ENCODE results near the gene LRRC25. TPM values are rescaled to one million over a fixed set of nuclear protein-coding genes. Genes with fewer than 3 reads are reported as not detected.
"Not testable (repeated sequence)": the region's sequence is repeated elsewhere in the genome, so short reads cannot be mapped to it uniquely, and the experiment has no call there.

The LRRC25 gene
- total and polyA plus RNA-seq, 2 donors (not counting 3 experiments of a cell fraction or from before 2014, with no cell fraction given) = not detected

GRCh38 chr19:18357041-18357440 lies 40.4 kb downstream of the LRRC25 start:
- no peak for DNase-seq (ENCODE audit: low read depth, low spot score)
- TF ChIP-seq GATA2 (IDR thresholded peaks at IDR 0.05; ENCODE audit: insufficient read depth, insufficient read length, low read depth, low read length) (no peak), POLR2AphosphoS5 (IDR thresholded peaks at IDR 0.05; ENCODE audit: insufficient read depth, low read depth, low read length) (no peak), MYC (IDR thresholded peaks at IDR 0.05; ENCODE audit: low read depth, low read length) (no peak), CTCF (IDR thresholded peaks at IDR 0.05; ENCODE audit: extremely low read depth in 1 of 2, insufficient read depth in 1 of 2, low read depth in 1 of 2, low read length in 2 of 2) (no peak), POLR2A (IDR thresholded peaks at IDR 0.05; ENCODE audit: low read depth, low read length) (no peak), JUN (IDR thresholded peaks at IDR 0.05; ENCODE audit: borderline replicate concordance, insufficient read depth, insufficient read length, low read depth) (no peak), FOS (IDR thresholded peaks at IDR 0.05; ENCODE audit: borderline replicate concordance, insufficient read depth, low read length) (no peak), EZH2 (IDR thresholded peaks at IDR 0.05; ENCODE audit: borderline replicate concordance, low read depth, low read length, severe bottlenecking) (no peak)
- TF ChIP-seq, protein P1, sequence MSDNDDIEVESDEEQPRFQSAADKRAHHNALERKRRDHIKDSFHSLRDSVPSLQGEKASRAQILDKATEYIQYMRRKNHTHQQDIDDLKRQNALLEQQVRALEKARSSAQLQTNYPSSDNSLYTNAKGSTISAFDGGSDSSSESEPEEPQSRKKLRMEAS (IDR thresholded peaks at IDR 0.05; ENCODE audit: insufficient read depth, insufficient read length) = no peak
- no peak overlapping the region for H3K27ac ChIP-seq (ENCODE audit: insufficient read depth, low read depth, low read length)
- H3K4me3 ChIP-seq (replicated peaks in 1 of 3; ENCODE audit: insufficient read depth in 1 of 3, low read depth in 1 of 3, low read length in 3 of 3) = no peak overlapping the region
- H2AFZ ChIP-seq (ENCODE audit: low read depth, low read length) = no peak overlapping the region
- BruUV-seq (replicated peaks) = no TSS peak
- peaks cover 0 to 10% of the 10 kb centered on the region in 2 experiments for H3K36me3 ChIP-seq (ENCODE audit: control insufficient read depth in 2 of 2, extremely low read depth in 1 of 2, insufficient read depth in 2 of 2, low read length in 2 of 2)
- ChIA-PET CTCF (interaction anchor here (1.2 kb wide), 1 partner anchor 29 kb away, joined by 4 read pairs; the partner anchor contains the start of gene GDF15), POLR2A (no interaction called here)
- no peaks in the 10 kb centered on the region for H3K79me2 ChIP-seq (ENCODE audit: control insufficient read depth, insufficient read depth, low read length)
- dilution Hi-C loops (cut with MboI; ENCODE audit: extremely low pct_ligation_motif_present, low sequenced_read_pairs) (no loop called here), intact Hi-C loops (cut with micrococcal nuclease) (no loop called here)
- H3K9me3 ChIP-seq (replicated peaks; ENCODE audit: control insufficient read depth, insufficient read depth, low read length) = no peaks in the 10 kb centered on the region
- no peaks in the 10 kb centered on the region for H3K9me1 ChIP-seq (replicated peaks; ENCODE audit: control insufficient read depth, extremely low read depth, insufficient read depth, low read length)
- H3K4me2 ChIP-seq (ENCODE audit: insufficient read depth, low read length) = no peak overlapping the region
- no peaks in the 10 kb centered on the region for H4K20me1 ChIP-seq (replicated peaks; ENCODE audit: control insufficient read depth, extremely low read depth, insufficient read depth, low read length)
- no peak for FAIRE-seq
- H3K9ac ChIP-seq (replicated peaks; ENCODE audit: extremely low read depth, insufficient read depth, low read length) = no peak overlapping the region
- H3K4me1 ChIP-seq (ENCODE audit: control insufficient read depth, extremely low read depth, insufficient read depth, low read length) = no peaks in the 10 kb centered on the region
- H3K27me3 ChIP-seq (ENCODE audit: control insufficient read depth in 2 of 2, insufficient read depth in 2 of 2, low read length in 2 of 2) = no peaks in the 10 kb centered on the region

DNA sequence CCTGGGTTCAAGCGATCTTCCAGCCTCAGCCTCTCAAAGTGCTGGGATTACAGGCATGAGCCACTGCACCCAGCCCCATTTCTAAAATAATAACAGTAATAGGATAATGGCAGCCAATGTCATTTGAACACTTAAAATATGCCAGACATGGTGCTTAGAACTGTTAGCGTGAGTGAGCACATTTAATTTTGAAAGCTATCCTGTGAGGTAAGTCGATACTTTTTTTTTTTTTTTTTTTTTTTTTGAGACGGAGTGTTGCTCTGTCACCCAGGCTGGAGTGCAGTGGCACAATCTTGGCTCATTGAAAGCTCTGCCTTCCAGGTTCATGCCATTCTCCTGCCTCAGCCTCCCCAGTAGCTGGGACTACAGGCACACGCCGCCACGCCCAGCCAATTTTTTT lies 42.7 kb downstream of the LRRC25 start:
- H3K9ac ChIP-seq (replicated peaks; ENCODE audit: extremely low read depth, insufficient read depth, low read length); H3K9me3 ChIP-seq (replicated peaks; ENCODE audit: control insufficient read depth, insufficient read depth, low read length); H3K27me3 ChIP-seq (ENCODE audit: control insufficient read depth in 2 of 2, insufficient read depth in 2 of 2, low read length in 2 of 2); intact Hi-C loops (cut with micrococcal nuclease); H3K27ac ChIP-seq (ENCODE audit: insufficient read depth, low read depth, low read length); H4K20me1 ChIP-seq (replicated peaks; ENCODE audit: control insufficient read depth, extremely low read depth, insufficient read depth, low read length); H3K9me1 ChIP-seq (replicated peaks; ENCODE audit: control insufficient read depth, extremely low read depth, insufficient read depth, low read length); H3K4me3 ChIP-seq (replicated peaks in 1 of 3; ENCODE audit: insufficient read depth in 1 of 3, low read depth in 1 of 3, low read length in 3 of 3); BruUV-seq (replicated peaks); H3K4me1 ChIP-seq (ENCODE audit: control insufficient read depth, extremely low read depth, insufficient read depth, low read length); H2AFZ ChIP-seq (ENCODE audit: low read depth, low read length); dilution Hi-C loops (cut with MboI; ENCODE audit: extremely low pct_ligation_motif_present, low sequenced_read_pairs); DNase-seq (ENCODE audit: low read depth, low spot score); FAIRE-seq; H3K79me2 ChIP-seq (ENCODE audit: control insufficient read depth, insufficient read depth, low read length); H3K36me3 ChIP-seq (ENCODE audit: control insufficient read depth in 2 of 2, extremely low read depth in 1 of 2, insufficient read depth in 2 of 2, low read length in 2 of 2); H3K4me2 ChIP-seq (ENCODE audit: insufficient read depth, low read length): not testable (repeated sequence)
- ChIA-PET CTCF (interaction anchor here (1.0 to 2.5 kb wide), 3 partner anchors 31 to 56 kb away, joined by 3 to 11 read pairs (median 4); partner anchors contain the start of gene GDF15), POLR2A (interaction anchor here (0.6 kb wide), 1 partner anchor 73 kb away, joined by 3 read pairs; no protein-coding TSS in a partner anchor)

All from endothelial cell of umbilical vein (primary cell).